Gastroesophageal sphincter (tissue), 3 donors: ENCODE data around the gene LDHA.

Experiments
- CTCF ChIP-seq, 4 experiments: fragments of 200-600 bp in 2 of 4; fragments of 450-650 bp in 2 of 4; sonication (generic) in 1 of 4; IDR thresholded peaks; one replicate each; pipeline ENCODE4 v1.5.1; 2017 to 2019; ENCODE audit warnings: antibody characterized with exemption in 4 of 4, mild to moderate bottlenecking in 2 of 4, moderate library complexity in 2 of 4
- EP300 ChIP-seq: sonication (generic); formaldehyde crosslinking; IDR thresholded peaks from one replicate; pipeline ENCODE4 v1.6.1; 2017; ENCODE audit warnings: antibody characterized with exemption, mild to moderate bottlenecking
- POLR2A ChIP-seq, 2 donors: fragments of 450-650 bp; IDR thresholded peaks; one replicate each; pipeline ENCODE4 v1.6.1; 2017; ENCODE audit warnings: antibody characterized with exemption in 2 of 2, mild to moderate bottlenecking in 2 of 2, moderate library complexity in 1 of 2
- POLR2AphosphoS5 ChIP-seq: sonication (generic); formaldehyde crosslinking; IDR thresholded peaks from one replicate; pipeline ENCODE4 v1.6.1; 2017; ENCODE audit warnings: antibody characterized with exemption

- TF ChIP-seq EP300 = no peak
- no peak for TF ChIP-seq CTCF (IDR thresholded peaks at IDR 0.05)
- TF ChIP-seq POLR2A (IDR thresholded peaks at IDR 0.05) = no peak
- TF ChIP-seq POLR2AphosphoS5 = no peak
Measured at GRCh38 chr11:18393581-18394274, 635 bp upstream of the LDHA start.
